SK-N-SH treated with all-trans-retinoic acid at 6 μM for 48 hours (cell line): ENCODE measurements around the gene CYFIP1.

Source experiments
- ATAC-seq: fragments of 200-7000 bp; cut with Tn5 transposase; 3 replicates; pipeline ENCODE4 v1.9.1; 2020; ENCODE audit warnings: mild to moderate bottlenecking, moderate library complexity
- ARNTL ChIP-seq: fragments of 450-650 bp; formaldehyde crosslinking; IDR thresholded peaks from 2 replicates; pipeline ENCODE4 v1.5.0; 2020; ENCODE audit warnings: low read depth, mild to moderate bottlenecking, moderate library complexity, borderline replicate concordance
- BACH2 ChIP-seq: fragments of 250-450 bp; sonication (Bioruptor Pico); IDR thresholded peaks from 2 replicates; pipeline ENCODE4 v1.9.0; 2021; ENCODE audit warnings: mild to moderate bottlenecking, borderline replicate concordance
- CSDC2 ChIP-seq: fragments of 250-450 bp; sonication (Bioruptor Pico); IDR thresholded peaks from 2 replicates; pipeline ENCODE4 v1.5.0; 2020; ENCODE audit warnings: mild to moderate bottlenecking, moderate library complexity
- CSRNP3 ChIP-seq: fragments of 250-450 bp; sonication (Bioruptor Pico); IDR thresholded peaks from 2 replicates; pipeline ENCODE4 v1.5.1; 2021; ENCODE audit warnings: mild to moderate bottlenecking, moderate library complexity
- ESRRG ChIP-seq: fragments of 250-450 bp; sonication (Bioruptor Pico); IDR thresholded peaks from 2 replicates; pipeline ENCODE4 v1.6.1; 2021; ENCODE audit warnings: mild to moderate bottlenecking
- GLIS3 ChIP-seq: fragments of 250-450 bp; sonication (Bioruptor Pico); IDR thresholded peaks from 2 replicates; pipeline ENCODE4 v1.5.0; 2020; ENCODE audit warnings: mild to moderate bottlenecking, moderate library complexity
- ISL1 ChIP-seq: fragments of 250-450 bp; sonication (Bioruptor Pico); IDR thresholded peaks from 2 replicates; pipeline ENCODE4 v2.1.2; 2022; ENCODE audit warnings: mild to moderate bottlenecking, moderate library complexity
- OSR1 ChIP-seq: fragments of 250-450 bp; sonication (Bioruptor Pico); IDR thresholded peaks from 2 replicates; pipeline ENCODE4 v1.8.0; 2022; ENCODE audit warnings: moderate library complexity, mild to moderate bottlenecking, inconsistent platforms
- POU6F1 ChIP-seq: fragments of 250-450 bp; sonication (Bioruptor Pico); IDR thresholded peaks from 2 replicates; pipeline ENCODE4 v1.8.0; 2021; ENCODE audit warnings: low read depth, mild to moderate bottlenecking, moderate library complexity, borderline replicate concordance
- PPARA ChIP-seq: fragments of 250-450 bp; sonication (Bioruptor Pico); IDR thresholded peaks from 2 replicates; pipeline ENCODE4 v1.5.0; 2020; ENCODE audit warnings: mild to moderate bottlenecking, borderline replicate concordance
- SNAI2 ChIP-seq: fragments of 250-450 bp; sonication (Bioruptor Pico); IDR thresholded peaks from 2 replicates; pipeline ENCODE4 v1.5.0; 2020; ENCODE audit warnings: mild to moderate bottlenecking, moderate library complexity
- TCF4 ChIP-seq: fragments of 250-450 bp; sonication (Bioruptor Pico); IDR thresholded peaks from 2 replicates; pipeline ENCODE4 v1.8.0; 2021; ENCODE audit warnings: mild to moderate bottlenecking, moderate library complexity, borderline replicate concordance
- TOX ChIP-seq: fragments of 250-450 bp; sonication (Bioruptor Pico); IDR thresholded peaks from 2 replicates; pipeline ENCODE4 v1.8.0; 2021; ENCODE audit warnings: mild to moderate bottlenecking, moderate library complexity, borderline replicate concordance
- ZC3H10 ChIP-seq: fragments of 250-450 bp; sonication (Bioruptor Pico); IDR thresholded peaks from 2 replicates; pipeline ENCODE4 v1.5.1; 2021; ENCODE audit warnings: mild to moderate bottlenecking, moderate library complexity
- ZNF565 ChIP-seq: fragments of 450-650 bp; formaldehyde crosslinking; conservative IDR thresholded peaks from 2 replicates; pipeline ENCODE4 v1.5.0; 2020; ENCODE audit warnings: low read depth, mild to moderate bottlenecking, moderate library complexity
- ZNF70 ChIP-seq: fragments of 450-650 bp; formaldehyde crosslinking; IDR thresholded peaks from 2 replicates; pipeline ENCODE4 v1.5.0; 2020; ENCODE audit warnings: mild to moderate bottlenecking, moderate library complexity
- ZNF8 ChIP-seq: fragments of 450-650 bp; formaldehyde crosslinking; IDR thresholded peaks from 2 replicates; pipeline ENCODE4 v1.5.0; 2020; ENCODE audit warnings: mild to moderate bottlenecking, moderate library complexity
- TF ChIP-seq, protein P1 (sequence below): fragments of 250-450 bp; sonication (Bioruptor Pico); IDR thresholded peaks from 2 replicates; pipeline ENCODE4 v1.5.0; 2020; ENCODE audit warnings: mild to moderate bottlenecking, moderate library complexity

The CYFIP1 gene

DNA sequence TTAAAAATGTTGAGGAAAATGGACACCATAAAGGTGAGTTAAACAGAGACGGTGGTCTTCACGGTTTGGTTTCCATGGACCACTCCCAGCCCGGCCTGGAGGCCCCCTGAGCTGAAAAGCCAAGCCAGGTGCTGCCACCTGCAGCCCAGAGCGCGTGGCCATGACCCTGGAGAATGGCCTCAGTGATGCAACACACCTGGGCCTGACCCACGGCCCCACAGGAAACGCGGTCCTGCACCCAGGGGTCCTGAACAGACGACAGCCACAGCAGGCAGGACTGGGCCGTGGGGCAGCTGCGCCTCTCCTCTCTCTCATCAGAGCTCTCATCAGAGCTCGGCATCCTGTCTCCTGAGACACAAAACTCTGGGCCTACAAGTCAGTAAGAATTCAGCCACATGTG lies 77.6 kb downstream of the CYFIP1 start:
- TF ChIP-seq ZNF565 (no peak), TCF4 (CRISPR knock-in tag) (no peak), CSRNP3 (CRISPR knock-in tag) (no peak), ESRRG (CRISPR knock-in tag) (no peak)
- ATAC-seq, result no peak

- no peak for ATAC-seq
- TF ChIP-seq OSR1 (CRISPR knock-in tag), result no peak
- TF ChIP-seq ZNF8 (CRISPR knock-in tag), result no peak
Measured at GRCh38 chr15:22902046-22902445, 78.1 kb downstream of the CYFIP1 start.

DNA sequence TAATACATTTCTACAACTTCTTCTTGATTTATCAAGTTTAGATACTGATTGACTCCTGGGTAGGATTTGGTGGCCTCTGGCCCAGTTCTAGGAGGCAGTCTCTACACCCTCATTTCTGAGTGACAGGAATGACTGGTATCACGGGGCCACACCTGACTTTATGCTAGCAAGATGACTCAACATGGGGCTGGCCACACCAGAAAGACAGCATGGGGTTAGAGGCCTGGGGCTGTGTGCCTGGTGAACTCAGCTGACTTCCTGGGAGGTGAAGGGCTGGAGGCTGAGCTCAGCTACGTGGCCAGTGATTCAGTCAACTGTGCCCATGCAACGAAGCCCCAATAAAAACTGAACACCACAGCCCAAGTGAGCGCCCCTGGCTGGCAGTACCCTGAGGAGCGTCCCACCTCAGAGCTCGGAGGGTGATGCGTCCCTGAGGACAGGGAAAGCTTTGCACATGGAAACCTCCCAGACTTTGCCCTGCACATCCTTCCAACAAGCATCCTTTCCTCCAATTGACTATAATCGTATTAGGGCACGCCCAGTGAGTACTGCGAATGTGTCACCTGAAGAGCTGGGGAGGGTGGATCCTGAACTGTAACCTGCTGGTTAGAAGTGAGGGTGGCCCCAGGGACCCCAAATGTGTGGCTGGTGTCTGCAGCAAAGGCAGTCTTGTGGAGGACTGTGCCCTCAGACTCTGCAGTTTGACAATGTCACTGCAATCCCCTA lies 84.5 kb downstream of the CYFIP1 start:
- no peak; the same call in 2 of the 3 replicates for ATAC-seq
- no peak for TF ChIP-seq ISL1 (CRISPR knock-in tag)
- TF ChIP-seq ZNF70 (CRISPR knock-in tag), result no peak
- no peak for TF ChIP-seq PPARA (CRISPR knock-in tag)
- no peak for TF ChIP-seq ARNTL
- no peak for TF ChIP-seq CSDC2 (CRISPR knock-in tag)
- TF ChIP-seq ZC3H10 (CRISPR knock-in tag), result no peak
- no peak for TF ChIP-seq ZNF8 (CRISPR knock-in tag)
- TF ChIP-seq TCF4 (CRISPR knock-in tag), result no peak
- TF ChIP-seq TOX, result no peak
- no peak for TF ChIP-seq ZNF565
- no peak for TF ChIP-seq BACH2 (CRISPR knock-in tag)
- TF ChIP-seq, protein P1, sequence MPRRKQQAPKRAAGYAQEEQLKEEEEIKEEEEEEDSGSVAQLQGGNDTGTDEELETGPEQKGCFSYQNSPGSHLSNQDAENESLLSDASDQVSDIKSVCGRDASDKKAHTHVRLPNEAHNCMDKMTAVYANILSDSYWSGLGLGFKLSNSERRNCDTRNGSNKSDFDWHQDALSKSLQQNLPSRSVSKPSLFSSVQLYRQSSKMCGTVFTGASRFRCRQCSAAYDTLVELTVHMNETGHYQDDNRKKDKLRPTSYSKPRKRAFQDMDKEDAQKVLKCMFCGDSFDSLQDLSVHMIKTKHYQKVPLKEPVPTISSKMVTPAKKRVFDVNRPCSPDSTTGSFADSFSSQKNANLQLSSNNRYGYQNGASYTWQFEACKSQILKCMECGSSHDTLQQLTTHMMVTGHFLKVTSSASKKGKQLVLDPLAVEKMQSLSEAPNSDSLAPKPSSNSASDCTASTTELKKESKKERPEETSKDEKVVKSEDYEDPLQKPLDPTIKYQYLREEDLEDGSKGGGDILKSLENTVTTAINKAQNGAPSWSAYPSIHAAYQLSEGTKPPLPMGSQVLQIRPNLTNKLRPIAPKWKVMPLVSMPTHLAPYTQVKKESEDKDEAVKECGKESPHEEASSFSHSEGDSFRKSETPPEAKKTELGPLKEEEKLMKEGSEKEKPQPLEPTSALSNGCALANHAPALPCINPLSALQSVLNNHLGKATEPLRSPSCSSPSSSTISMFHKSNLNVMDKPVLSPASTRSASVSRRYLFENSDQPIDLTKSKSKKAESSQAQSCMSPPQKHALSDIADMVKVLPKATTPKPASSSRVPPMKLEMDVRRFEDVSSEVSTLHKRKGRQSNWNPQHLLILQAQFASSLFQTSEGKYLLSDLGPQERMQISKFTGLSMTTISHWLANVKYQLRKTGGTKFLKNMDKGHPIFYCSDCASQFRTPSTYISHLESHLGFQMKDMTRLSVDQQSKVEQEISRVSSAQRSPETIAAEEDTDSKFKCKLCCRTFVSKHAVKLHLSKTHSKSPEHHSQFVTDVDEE, result no peak
- TF ChIP-seq GLIS3 (CRISPR knock-in tag), result no peak
- TF ChIP-seq SNAI2 (CRISPR knock-in tag), result no peak
- TF ChIP-seq POU6F1 (CRISPR knock-in tag), result no peak

DNA sequence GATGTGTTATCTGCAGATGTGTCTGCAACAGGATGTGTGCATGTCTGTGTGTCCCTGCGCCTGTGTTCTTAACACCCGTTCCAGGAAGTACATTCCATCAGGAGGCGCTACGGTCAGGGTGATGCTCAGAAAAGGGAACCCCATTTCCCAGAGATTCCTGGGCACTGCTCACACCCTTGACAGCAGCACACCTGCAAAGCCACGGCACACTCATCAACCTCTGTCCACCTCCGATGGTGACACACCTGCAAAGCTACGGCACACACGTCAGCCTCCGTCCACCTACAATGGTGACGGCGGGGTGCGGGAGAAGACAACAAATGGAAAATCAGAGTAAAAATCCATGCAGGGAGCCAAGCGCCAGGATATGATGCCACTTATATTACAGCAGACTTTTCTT lies 86.3 kb downstream of the CYFIP1 start:
- TF ChIP-seq TOX (no peak), OSR1 (CRISPR knock-in tag) (no peak), PPARA (CRISPR knock-in tag) (no peak)
- TF ChIP-seq, all 23 proteins: peak for 0
- ATAC-seq, result no peak

- no peak for ATAC-seq
Measured at GRCh38 chr15:22893081-22893480, 87.1 kb downstream of the CYFIP1 start.

More at GRCh38 chr15:22893081-22893480, 87.1 kb downstream of the CYFIP1 start:
- TF ChIP-seq CSDC2 (CRISPR knock-in tag), result no peak
- no peak for TF ChIP-seq ZNF70 (CRISPR knock-in tag)
- TF ChIP-seq ZNF8 (CRISPR knock-in tag), result no peak
- no peak for TF ChIP-seq SNAI2 (CRISPR knock-in tag)
- no peak for TF ChIP-seq ARNTL
- TF ChIP-seq CSRNP3 (CRISPR knock-in tag), result no peak
